ENCODE measurements around the gene XDH.

DNA sequence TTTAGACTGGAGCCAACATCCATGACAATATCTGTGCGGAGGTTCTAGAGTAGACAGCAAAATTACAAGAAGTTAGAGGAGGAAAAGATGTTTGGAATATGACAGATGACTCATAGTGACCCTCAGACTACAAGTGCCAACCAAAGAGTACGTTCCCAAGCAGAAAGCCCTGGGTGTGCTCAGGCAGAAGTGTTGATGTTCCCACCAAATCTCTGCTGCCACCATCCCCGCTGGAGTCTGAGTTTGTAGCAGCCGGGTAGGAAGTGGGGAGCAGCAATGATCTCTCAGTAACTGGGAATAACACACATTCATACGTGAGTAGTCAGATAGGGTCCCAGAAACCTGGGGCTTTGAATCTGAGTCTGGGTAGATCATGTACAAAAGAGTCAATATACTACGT is 73.2 kb downstream of the XDH start:
- TF ChIP-seq CTCF (IDR thresholded peaks at IDR 0.05), result no peak
- TF ChIP-seq POLR2AphosphoS5 (IDR thresholded peaks at IDR 0.05; ENCODE audit: low read depth, low read length), result no peak

All from Panc1 (cell line).